Measurements from ENCODE around the gene CCDC158. TPM values are rescaled to one million over a fixed set of nuclear protein-coding genes. Genes with fewer than 3 reads are reported as not detected.

Gene CCDC158
- total and polyA plus RNA-seq, 2 of the 8 experiments (the other 6 are each of a cell fraction or from before 2014, with no cell fraction given) = not detected

- peak; percentile 3 for TF ChIP-seq CHD7 (IDR thresholded peaks at IDR 0.05; ENCODE audit: insufficient replicate concordance, low read length)
- no peak for TF ChIP-seq CEBPB (IDR thresholded peaks at IDR 0.05; ENCODE audit: low read depth, low read length)
- TF ChIP-seq ZNF274 (IDR thresholded peaks at IDR 0.05; ENCODE audit: borderline replicate concordance, extremely low read depth, low read length) = no peak
- no peak for TF ChIP-seq MAX (IDR thresholded peaks at IDR 0.05)
These were observed 38.4 kb upstream of the CCDC158 start (continued) for GRCh38 chr4:76459291-76459723.

Data from H1 (cell line).